Posterior cingulate gyrus (tissue), 11 donors: ENCODE measurements around the gene ZNF627.
"Not testable (repeated sequence)": the region's sequence is repeated elsewhere in the genome, so short reads cannot be mapped to it uniquely, and the experiment has no call there.

Experiments used
- DNase-seq, 10 donors: peaks; one replicate each; pipeline versions ENCODE4 v3.0.0 to v3.0.0-alpha.2; 2020 to 2021; ENCODE audit warnings: mixed read lengths in 3 of 10
- intact Hi-C: fragments of 100-400 bp; cut with DNase I; formaldehyde crosslinking; loops from one replicate; pipeline ENCODE4 v1.15.1; 2023

Gene ZNF627

DNA sequence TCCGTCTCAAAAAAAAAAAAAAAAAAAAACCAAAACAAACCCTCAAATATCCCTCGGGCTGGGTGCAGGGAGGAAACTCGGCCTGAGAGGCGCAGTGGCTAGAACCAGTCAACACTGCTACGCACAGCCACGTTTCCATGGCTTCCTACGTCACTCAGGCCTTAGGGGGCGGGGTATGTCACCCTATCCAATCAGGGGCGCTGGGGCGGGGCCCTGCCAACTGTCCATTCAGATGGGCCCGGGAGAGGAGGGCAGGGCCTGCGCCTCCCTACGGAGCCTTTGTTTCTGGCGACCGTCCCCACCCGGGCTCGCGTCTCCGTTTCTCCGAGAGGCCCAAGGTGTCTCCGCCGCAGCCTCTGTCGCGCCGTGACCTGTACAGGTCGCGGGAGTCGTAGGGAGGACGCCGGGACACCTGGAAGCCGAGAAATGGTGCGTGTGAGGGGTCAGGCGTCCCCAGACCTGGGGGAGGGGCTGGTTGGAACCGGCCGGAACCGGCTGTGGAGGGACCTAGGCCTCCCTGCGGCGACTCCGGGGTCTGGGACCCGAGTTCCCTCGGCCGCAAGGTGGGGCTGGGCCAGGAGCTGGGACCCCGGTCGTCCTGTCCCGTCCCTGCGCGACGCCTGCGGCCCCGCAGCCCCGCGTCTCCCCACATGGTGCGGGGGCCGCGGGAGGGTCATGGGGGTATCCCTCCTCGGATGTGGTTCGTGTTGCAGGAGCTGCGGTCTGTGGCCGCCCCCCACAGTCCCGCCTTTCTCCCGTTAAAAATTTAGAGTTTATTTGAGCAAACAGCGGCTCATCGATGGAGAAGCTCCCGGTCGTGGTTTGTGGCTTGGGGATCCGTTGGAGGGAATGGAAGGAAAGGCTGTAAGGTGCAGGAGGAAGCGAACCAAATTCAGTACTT, at the start of gene ZNF627:
TSS of gene ZNF627 (plus strand) at position 282 of the 901 bp plus-strand sequence. CDS start at position 427, 145 bp downstream.
- intact Hi-C loops, result loop anchor here (2.0 kb wide), 1 partner anchor 169 kb away; the partner anchor contains the start of gene ZNF441
- peak; percentile 95 to 100 (median 99) for DNase-seq

- DNase-seq, result no peak
- intact Hi-C loops, result no loop called here
Observed at GRCh38 chr19:11547929-11548700, 49.2 kb upstream of the ZNF627 start.

DNA sequence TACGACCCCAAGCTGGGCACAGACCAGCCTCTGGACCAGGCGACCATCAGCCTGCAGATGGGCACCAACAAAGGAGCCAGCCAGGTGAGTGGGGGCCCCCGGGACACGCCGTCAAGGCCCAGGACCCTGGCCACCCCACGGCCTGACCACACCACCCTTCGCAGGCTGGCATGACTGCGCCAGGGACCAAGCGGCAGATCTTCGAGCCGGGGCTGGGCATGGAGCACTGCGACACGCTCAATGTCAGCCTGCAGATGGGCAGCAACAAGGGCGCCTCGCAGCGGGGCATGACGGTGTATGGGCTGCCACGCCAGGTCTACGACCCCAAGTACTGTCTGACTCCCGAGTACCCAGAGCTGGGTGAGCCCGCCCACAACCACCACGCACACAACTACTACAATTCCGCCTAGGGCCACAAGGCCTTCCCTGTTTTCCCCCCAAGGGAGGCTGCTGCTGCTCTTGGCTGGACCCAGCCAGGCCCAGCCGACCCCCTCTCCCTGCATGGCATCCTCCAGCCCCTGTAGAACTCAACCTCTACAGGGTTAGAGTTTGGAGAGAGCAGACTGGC, 47.8 kb upstream of the ZNF627 start:
- intact Hi-C loops, result no loop called here
- no peak for DNase-seq

GRCh38 chr19:11550265-11550664, 47.0 kb upstream of the ZNF627 start:
- intact Hi-C loops, result no loop called here
- no peak for DNase-seq

GRCh38 chr19:11551603-11552235, 45.6 kb upstream of the ZNF627 start:
- intact Hi-C loops, result no loop called here
- DNase-seq, result no peak

DNA sequence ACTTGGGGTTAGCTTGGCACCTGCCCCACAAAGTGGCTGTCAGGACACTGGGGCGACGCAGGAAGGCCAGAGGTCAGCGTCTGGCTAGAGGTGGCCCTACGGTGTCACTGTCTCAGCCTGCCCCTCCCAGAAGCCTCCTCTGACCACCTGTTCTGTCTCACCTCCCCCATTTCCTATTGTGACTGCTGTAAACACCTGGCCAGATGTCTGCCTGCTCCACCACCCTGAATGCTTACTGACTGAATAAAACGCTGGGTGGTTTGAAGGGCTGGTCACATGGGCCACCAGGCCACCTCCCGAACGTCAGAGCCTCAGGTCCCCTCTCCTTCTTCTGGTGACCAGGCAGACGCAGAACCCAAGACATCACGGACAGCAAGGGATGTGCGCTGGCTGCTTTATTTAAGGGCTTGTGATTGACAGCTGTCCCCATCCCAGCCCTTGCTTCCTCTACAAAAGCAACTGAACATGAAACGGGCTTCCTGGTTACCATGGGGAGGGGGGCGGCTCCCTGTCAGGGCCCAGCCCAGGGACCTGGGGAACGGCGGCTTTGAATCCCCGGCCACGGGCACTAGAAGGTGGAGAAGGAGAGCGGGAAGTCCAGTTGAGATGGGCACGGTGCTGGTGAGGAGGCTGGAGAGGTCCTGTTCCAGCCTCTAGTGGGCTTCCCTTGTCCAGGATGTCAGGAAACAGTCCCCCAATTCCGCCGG, 44.5 kb upstream of the ZNF627 start:
- no peak for DNase-seq
- intact Hi-C loops, result no loop called here

DNA sequence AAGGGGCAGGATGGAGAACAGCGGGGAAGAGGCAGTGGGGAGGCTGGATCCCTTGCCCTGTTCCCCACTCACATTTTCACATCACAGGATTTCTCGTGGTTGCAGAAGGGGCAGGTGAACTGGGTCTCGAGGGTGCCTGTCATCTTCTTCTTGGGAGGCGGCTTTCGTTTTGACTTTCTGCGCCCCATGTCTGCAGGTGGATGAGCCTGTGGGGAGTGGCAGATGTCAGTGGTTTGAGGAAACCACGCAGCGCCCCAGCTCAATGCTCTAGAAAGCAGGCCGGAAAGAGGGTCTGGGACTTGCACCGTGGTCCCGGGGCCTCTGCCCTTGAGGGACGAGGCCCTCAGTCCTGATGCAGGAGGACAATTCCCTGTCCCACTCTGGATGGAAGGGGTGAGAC, 43.1 kb upstream of the ZNF627 start:
- no peak for DNase-seq
- intact Hi-C loops, result no loop called here

DNA sequence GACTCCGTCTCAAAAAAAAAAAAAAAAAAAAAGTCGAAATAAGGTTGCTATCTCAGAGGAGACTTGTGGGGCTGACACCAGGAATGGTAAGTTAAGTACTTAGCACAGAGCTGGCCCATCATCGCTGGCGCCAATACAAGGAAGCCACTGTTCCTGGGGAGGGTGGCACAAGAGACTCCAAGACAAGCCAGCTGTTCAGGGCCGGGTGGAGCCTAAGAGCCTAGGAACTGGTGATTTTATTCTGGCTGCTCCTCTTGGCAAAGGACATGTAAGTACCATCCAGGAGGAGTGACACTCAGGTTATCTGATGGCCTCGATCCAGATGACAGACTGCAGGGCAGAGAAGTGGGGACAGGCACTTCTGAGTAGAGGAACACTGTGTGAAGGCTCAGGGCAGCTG, 42.0 kb upstream of the ZNF627 start:
- intact Hi-C loops, result loop anchor here (5.0 kb wide), 2 partner anchors 37 to 48 kb away; partner anchors contain the start of gene ZNF653
- no peak for DNase-seq

GRCh38 chr19:11556634-11557420, 40.5 kb upstream of the ZNF627 start:
- intact Hi-C loops, result loop anchor here (5.0 kb wide), 2 partner anchors 35 to 50 kb away; partner anchors contain the start of gene ZNF653
- DNase-seq, result no peak

DNA sequence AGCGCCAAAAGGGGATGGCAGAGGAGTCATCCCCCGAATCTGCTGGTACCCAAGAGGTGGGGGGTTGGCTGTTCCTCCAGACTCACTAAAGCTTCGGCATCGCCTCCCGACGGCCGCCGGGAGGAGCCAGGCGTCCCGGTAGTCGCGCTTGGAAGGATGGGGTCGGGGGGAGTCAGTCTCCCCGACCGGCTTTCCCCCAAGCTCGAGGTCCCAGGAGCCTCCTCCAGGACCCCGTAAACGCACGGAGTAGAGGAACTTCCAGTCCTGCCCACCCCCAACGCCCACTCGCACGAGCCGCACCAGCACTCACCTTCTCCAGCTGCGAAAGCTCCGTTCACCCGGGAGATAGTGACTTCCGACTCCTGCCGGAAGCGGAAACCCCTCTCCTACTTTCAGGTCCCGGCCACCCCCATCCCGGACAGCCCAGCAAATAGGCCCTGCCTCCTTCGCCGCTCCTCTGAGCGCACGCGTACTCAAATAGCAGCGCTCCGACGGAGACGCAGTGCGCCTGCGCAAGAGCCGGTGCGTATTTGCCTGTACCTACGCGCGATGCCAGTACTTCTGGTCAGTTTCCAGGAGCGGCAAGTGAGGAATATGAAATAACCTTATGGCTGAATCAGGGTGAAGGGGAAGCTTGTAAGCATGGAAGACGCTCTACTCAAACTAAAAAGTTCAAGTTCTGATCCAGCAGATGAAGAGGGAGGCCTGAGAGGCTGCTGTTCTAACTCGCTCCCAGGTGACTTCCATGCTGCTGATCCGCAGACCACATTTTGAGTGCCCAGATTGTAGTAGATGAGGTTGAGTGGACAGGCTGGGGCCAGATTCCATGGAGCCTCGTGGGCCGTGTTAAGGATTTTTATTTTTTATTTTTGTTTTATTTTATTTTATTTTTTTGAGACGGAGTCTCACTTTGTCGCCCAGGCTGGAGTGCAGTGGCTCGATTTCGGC, 38.1 kb upstream of the ZNF627 start, which contains the start of gene ELOF1:
TSS of gene ELOF1 (minus strand) at position 350 of the 948 bp plus-strand sequence. CDS start 4,883 bp downstream, outside the sequence.
- DNase-seq, result peak; percentile 95 to 100 (median 98)
- intact Hi-C loops, result loop anchor here (5.0 kb wide), 2 partner anchors 33 to 52 kb away; partner anchors contain the start of gene ZNF653

GRCh38 chr19:11560404-11561051, 36.8 kb upstream of the ZNF627 start:
- intact Hi-C loops, result no loop called here
- peak in 2 of 10 donors; percentile 42 to 72 for DNase-seq

DNA sequence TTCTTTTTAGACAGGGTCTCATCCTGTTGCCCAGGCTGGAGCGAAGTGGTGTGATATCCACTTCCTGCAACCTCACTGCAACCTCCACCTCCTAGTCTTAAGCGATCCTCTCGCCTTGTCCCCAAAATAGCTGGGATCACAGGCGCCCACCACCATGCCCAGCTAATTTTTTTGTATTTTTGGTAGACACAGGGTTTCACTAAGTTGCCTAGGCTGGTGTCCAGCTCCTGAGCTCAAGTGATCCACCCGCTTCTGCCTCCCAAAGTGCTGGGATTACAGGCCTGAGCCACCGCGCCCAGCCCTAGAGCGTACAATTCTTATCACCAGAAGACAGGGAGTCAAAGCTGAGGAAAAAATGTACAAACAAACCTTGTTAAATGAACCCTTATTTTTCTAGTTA, 33.8 kb upstream of the ZNF627 start:
- intact Hi-C loops, result no loop called here
- DNase-seq, result no peak

DNA sequence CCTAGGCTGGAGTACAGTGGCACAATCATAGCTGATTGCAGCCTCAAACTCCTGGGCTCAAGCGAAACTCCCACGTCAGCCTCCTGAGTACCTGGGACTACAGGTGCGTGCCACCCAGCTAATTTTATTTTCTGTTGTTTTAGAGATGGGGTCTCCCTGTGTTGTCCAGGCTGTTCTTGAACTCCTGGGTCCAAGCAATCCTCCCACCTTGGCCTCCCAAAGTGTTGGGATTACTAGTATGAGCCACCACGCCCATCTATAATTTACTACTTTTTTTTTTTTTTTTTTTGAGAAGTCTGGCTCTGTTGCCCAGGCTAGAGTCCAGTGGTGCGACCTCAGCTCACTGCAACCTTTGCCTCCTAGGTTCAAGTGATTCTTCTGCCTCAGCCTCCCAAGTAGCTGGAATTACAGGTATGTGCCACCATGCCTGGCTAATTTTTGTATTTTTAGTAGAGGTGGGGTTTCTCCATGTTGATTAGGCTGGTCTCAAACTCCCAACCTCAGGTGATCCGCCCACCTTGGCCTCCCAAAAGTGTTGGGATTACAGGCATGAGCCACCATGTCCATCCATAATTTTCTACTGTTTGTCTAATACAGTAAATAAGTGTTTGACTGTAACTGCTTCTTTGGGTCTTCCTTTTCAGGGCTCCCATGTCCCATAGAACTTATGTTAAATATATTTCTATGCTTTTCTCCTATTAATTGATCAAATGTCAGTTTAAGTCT, 33.0 kb upstream of the ZNF627 start:
- intact Hi-C loops, DNase-seq: not testable (repeated sequence)

DNA sequence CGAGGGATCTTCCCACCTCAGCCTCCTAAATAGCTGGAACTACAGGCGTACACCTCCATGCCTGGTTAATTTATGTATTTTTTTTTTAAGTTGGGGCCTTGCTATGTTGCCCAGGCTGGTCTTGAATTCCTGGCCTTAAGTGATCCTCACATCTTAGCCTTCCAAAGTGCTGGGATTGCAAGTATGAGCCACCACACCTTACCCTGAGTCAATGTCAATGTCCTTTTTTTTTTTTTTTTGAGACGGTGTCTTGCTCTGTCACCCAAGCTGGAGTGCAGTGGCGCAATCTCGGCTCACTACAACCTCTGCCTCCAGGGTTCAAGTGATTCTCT, 31.7 kb upstream of the ZNF627 start:
- DNase-seq, intact Hi-C loops: not testable (repeated sequence)

GRCh38 chr19:11566164-11566563, 31.1 kb upstream of the ZNF627 start:
- intact Hi-C loops, result no loop called here
- no peak for DNase-seq

DNA sequence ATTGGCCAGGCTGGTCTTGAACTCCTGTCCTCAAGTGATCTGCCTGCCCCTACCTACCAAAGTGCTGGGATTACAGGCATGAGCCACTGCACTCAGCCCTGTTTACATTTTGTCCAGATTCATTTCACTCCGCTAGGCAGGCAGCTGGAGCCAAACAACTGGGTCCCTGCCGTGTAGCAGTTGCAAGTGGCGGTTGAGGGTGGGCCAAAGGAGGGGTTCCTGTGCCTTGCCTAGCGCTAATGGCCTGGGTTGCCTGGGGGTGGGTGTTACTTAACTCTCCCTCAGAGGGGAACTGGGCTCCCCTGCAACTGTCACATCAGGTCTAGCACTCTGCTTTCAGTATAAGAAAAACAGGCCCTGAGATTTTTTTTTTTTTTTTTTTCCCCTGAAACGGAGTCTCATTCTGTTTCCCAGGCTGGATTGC, 27.2 kb upstream of the ZNF627 start:
- no peak for DNase-seq
- intact Hi-C loops, result no loop called here

DNA sequence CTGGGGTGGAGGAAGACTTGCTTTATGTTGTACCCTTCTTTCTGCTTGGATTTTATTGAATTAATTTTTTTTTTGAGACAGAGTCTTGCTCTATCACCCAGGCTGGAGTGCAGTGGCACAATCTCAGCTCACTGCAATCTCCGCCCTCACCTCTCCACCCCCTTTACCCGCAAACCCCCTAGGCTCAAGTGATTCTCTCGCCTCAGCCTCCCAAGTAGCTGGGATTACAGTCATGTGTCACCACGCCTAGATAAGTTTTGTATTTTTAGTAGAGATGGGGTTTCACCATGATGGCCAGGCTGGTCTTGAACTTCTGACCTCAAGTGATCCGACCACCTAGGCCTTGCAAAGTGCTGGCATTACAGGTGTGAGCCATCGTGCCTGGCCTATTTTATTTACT, 23.9 kb upstream of the ZNF627 start:
- DNase-seq, intact Hi-C loops: not testable (repeated sequence)
